Activated T-cell treated with anti-CD3 and anti-CD28 coated beads for 4 hours (primary cell): ENCODE measurements around the gene CEP170.
A peak's percentile ranks its signal among the peaks of the same experiment; 100 is the strongest.

Experiments
- DNase-seq: peaks from one replicate; pipeline ENCODE4 v3.0.0-alpha.2; 2020

The CEP170 gene

GRCh38 chr1:243254927-243255790 lies at the start of gene CEP170:
Gene CEP170 (minus strand): TSS chr1:243255281. CDS start chr1:243225280, 30,001 bp downstream.
- DNase-seq: peak; percentile 74

GRCh38 chr1:243301059-243301458 lies 46.0 kb upstream of the CEP170 start:
- DNase-seq: no peak

GRCh38 chr1:243299069-243299468 lies 44.0 kb upstream of the CEP170 start:
- DNase-seq: no peak

GRCh38 chr1:243294723-243295121 lies 39.6 kb upstream of the CEP170 start:
- no peak for DNase-seq

GRCh38 chr1:243293941-243294722 lies 39.1 kb upstream of the CEP170 start:
- no peak for DNase-seq

DNA sequence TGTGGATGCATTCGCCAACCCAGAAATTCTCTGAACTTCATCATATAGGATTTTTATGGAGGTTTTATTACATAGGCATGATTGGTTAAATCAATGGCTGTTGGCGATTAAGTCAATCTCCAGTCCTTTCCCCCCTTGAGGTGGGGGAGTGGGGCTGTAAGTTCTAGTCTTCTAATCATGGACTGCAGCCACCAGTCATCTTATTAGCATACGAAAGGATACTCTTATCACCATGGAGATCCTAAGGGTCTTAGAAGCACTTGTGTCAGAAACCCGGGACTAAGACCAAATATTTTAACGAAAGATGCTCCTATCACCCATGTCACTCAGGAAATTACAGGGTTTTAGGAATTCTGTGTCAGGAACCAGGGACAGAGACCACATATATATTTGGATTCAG lies 37.0 kb upstream of the CEP170 start:
- DNase-seq: no peak

GRCh38 chr1:243291292-243291691 lies 36.2 kb upstream of the CEP170 start:
- DNase-seq: no peak

DNA sequence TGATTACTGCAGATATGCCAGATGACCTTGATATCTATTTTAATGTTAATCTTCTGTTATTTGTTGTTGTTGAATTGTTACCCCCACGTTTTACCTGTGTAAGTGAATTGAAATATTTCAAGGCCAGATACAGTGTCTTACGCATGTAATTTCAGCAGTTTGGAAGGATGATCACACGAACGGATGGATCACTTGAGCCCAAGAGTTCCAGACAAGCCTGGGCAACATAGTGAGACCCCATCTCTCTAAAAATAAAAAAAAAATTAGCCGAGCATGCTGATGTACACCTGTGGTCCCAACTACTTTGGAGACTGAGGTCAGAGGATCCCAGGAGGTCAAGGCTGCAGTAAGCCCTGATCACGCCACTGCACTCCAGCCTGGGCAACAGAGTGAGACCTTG lies 33.0 kb upstream of the CEP170 start:
- DNase-seq: no peak

- DNase-seq: no peak
These were observed 32.6 kb upstream of the CEP170 start for GRCh38 chr1:243287652-243288051.

GRCh38 chr1:243287123-243287460 lies 32.0 kb upstream of the CEP170 start:
- DNase-seq: no peak

- DNase-seq: no peak
These were observed 31.5 kb upstream of the CEP170 start for GRCh38 chr1:243286409-243287122.

DNA sequence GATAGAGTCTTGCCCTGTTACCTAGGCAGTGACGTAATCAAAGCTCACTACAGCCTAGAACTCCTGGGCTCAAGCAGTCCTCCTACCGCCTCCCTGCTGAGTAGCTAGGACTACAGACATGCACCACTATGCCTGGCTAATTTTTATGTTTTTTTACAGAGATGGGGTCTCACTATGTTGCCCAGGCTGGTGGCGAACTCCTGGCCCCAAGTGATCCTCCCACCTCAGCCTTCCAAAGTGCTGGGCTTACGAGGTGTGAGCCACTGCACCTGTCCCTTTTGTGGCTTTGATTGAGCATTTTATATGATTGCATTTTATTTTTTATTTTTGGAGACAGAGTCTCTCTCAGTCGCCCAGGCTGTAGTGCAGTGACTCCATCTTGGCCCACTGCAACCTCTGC lies 26.6 kb upstream of the CEP170 start:
- DNase-seq: no peak

GRCh38 chr1:243280571-243281129 lies 25.6 kb upstream of the CEP170 start:
- no peak for DNase-seq

GRCh38 chr1:243275316-243275715 lies 20.2 kb upstream of the CEP170 start:
- no peak for DNase-seq

GRCh38 chr1:243273945-243274344 lies 18.9 kb upstream of the CEP170 start:
- no peak for DNase-seq

GRCh38 chr1:243273506-243273905 lies 18.4 kb upstream of the CEP170 start:
- no peak for DNase-seq

- DNase-seq: no peak
These were observed 17.3 kb upstream of the CEP170 start for GRCh38 chr1:243272401-243272800.

DNA sequence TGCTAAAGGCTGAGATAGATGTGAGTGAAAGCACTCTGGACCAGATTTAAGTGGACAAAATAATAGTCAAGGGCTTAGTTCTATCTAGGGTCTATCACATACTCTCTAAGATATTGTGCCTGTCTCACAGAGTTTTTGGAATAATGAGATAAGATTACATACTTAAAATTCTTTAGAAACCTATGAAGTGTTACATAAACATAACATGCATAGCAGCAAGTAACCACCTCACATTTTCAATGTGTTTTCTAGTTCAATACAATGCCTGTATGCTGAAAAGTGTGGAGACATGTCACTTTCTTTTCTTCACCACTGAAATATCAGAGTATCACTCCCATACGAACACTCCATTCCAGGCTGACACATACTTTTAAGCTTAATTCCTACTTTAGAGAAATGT lies 16.9 kb upstream of the CEP170 start:
- DNase-seq: no peak

GRCh38 chr1:243270097-243270864 lies 15.2 kb upstream of the CEP170 start:
- DNase-seq: no peak

DNA sequence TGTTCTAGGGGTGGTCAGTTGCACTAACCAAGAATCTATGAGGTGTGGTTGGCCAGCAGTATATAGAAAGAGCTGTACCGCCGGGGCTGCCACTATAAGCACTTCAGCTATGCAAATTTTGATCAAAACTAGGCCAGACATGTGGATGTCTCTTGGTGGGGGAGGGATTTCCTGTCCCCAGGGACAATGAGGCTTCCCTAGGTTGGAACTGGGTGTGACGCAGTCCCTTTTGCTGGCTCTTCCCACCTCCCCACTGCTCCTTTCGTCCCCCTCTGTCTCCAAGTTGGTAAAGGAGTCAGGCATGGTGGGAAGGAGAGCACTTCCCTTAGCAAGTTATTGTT lies 14.3 kb upstream of the CEP170 start:
- DNase-seq: no peak

- DNase-seq: no peak
These were observed 13.8 kb upstream of the CEP170 start for GRCh38 chr1:243268751-243269460.
